Esophagus muscularis mucosa (tissue), 4 donors: ENCODE measurements around the gene VPS18. TPM values are rescaled to one million over a fixed set of nuclear protein-coding genes. Genes with fewer than 3 reads are reported as not detected.
A peak's percentile ranks its signal among the peaks of the same experiment; 100 is the strongest.

ENCODE experiments used
- DNase-seq: peaks from one replicate; pipeline ENCODE4 v3.0.0-alpha.2; 2017; ENCODE audit errors: extremely low spot score
- H3K27ac ChIP-seq, 4 donors: fragments of 200-600 bp; sonication (generic); replicated peaks in 1 of 4; 1 replicate in 3 of 4; 2 replicates in 1 of 4; pipeline ENCODE4 v1.5.1; 2016 to 2019; ENCODE audit warnings: mild to moderate bottlenecking in 1 of 4
- H3K27me3 ChIP-seq, 4 donors: fragments of 200-600 bp; sonication (generic); one replicate each; pipeline versions ENCODE4 v1.5.1 to v1.6.0; 2016 to 2019
- H3K36me3 ChIP-seq, 4 donors: fragments of 200-600 bp; sonication (generic); one replicate each; pipeline ENCODE4 v1.5.1; 2016 to 2019
- H3K4me1 ChIP-seq, 4 donors: fragments of 200-600 bp; sonication (generic); one replicate each; pipeline ENCODE4 v1.5.1; 2016 to 2019
- H3K4me3 ChIP-seq, 4 donors: fragments of 200-600 bp; sonication (generic); 1 replicate in 2 of 4; 2 replicates in 2 of 4; pipeline ENCODE4 v1.5.1; 2016 to 2019; ENCODE audit warnings: mild to moderate bottlenecking in 4 of 4, moderate library complexity in 1 of 4
- H3K9me3 ChIP-seq, 4 donors: fragments of 200-600 bp; sonication (generic); 1 replicate in 3 of 4; 2 replicates in 1 of 4; pipeline ENCODE4 v1.5.1; 2016 to 2019
- EP300 ChIP-seq: sonication (generic); formaldehyde crosslinking; IDR thresholded peaks from one replicate; pipeline ENCODE4 v1.6.1; 2017; ENCODE audit warnings: antibody characterized with exemption
- POLR2A ChIP-seq: fragments of 450-650 bp; IDR thresholded peaks from one replicate; pipeline ENCODE4 v1.6.1; 2017; ENCODE audit warnings: antibody characterized with exemption, moderate library complexity, mild to moderate bottlenecking, low read depth
- POLR2AphosphoS5 ChIP-seq, 2 donors: sonication (generic); formaldehyde crosslinking; IDR thresholded peaks; one replicate each; pipeline ENCODE4 v1.6.1; 2017; ENCODE audit warnings: antibody characterized with exemption in 2 of 2
- WGBS: methylation state at CpG from one replicate; pipeline ENCODE4 v1.1.5; 2018; 5-methylcytosine and 5-hydroxymethylcytosine counted together
- intact Hi-C: fragments of 100-400 bp; cut with DNase I; formaldehyde crosslinking; loops from one replicate; pipeline ENCODE4 v1.15.1; 2023
- total RNA-seq, 4 donors: library from RNA; depleted of rRNA; stranded (reverse); fragments of >200 nt; gene quantifications; one replicate each; pipeline versions ENCODE4 v1.1.0 to v1.2.1, GENCODE V29; 2016
- TF ChIP-seq, protein P1 (sequence below), 3 experiments: fragments of 200-600 bp in 2 of 3; fragments of 450-650 bp in 1 of 3; sonication (generic) in 2 of 3; IDR thresholded peaks; one replicate each; pipeline ENCODE4 v1.5.1; 2017 to 2019; ENCODE audit warnings: antibody characterized with exemption in 3 of 3, mild to moderate bottlenecking in 2 of 3, moderate library complexity in 1 of 3

The VPS18 gene
- total RNA-seq, 4 donors from 2014 or later, result 28.7 to 36.6 (median 32.2) TPM

DNA sequence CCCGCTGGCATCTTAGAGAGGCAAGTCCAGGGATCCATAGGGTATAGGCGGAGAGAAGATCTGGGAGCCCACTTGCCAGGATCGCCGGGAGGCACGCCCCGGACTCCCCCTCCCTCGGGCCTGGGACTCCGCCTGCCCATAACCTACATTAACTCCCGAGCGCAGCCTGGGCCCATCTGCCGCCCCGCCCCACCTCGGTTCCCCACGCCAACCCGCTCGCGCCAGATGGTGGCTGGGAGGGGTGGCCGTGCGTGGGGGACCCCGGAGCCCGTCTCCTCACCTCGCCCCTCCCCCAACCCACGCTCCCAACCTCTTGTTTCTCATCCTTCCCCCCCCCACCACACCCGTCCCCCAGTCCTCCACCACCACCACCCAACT is 33.2 kb downstream of the VPS18 start:
- 31% methylated on average over 14 of the region's 24 CpGs for WGBS
- H3K4me3 ChIP-seq, result peak overlapping the region; percentile 57 to 58 (median 58)
- intact Hi-C loops, result no loop called here
- peaks cover 0 to 6% (median 0%) of the 10 kb centered on the region in 4 donors for H3K36me3 ChIP-seq
- H3K27ac ChIP-seq, result no peak overlapping the region
- H3K27me3 ChIP-seq, result peaks cover 0 to 78% (median 60%) of the 10 kb centered on the region in 4 donors
- H3K9me3 ChIP-seq, result no peaks in the 10 kb centered on the region
- TF ChIP-seq EP300 (no peak), POLR2AphosphoS5 (IDR thresholded peaks at IDR 0.05) (no peak), POLR2A (no peak)
- TF ChIP-seq, protein P1, sequence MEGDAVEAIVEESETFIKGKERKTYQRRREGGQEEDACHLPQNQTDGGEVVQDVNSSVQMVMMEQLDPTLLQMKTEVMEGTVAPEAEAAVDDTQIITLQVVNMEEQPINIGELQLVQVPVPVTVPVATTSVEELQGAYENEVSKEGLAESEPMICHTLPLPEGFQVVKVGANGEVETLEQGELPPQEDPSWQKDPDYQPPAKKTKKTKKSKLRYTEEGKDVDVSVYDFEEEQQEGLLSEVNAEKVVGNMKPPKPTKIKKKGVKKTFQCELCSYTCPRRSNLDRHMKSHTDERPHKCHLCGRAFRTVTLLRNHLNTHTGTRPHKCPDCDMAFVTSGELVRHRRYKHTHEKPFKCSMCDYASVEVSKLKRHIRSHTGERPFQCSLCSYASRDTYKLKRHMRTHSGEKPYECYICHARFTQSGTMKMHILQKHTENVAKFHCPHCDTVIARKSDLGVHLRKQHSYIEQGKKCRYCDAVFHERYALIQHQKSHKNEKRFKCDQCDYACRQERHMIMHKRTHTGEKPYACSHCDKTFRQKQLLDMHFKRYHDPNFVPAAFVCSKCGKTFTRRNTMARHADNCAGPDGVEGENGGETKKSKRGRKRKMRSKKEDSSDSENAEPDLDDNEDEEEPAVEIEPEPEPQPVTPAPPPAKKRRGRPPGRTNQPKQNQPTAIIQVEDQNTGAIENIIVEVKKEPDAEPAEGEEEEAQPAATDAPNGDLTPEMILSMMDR (IDR thresholded peaks at IDR 0.05), result no peak
- no peak for DNase-seq
- peaks cover 55 to 72% (median 60%) of the 10 kb centered on the region in 4 donors for H3K4me1 ChIP-seq

DNA sequence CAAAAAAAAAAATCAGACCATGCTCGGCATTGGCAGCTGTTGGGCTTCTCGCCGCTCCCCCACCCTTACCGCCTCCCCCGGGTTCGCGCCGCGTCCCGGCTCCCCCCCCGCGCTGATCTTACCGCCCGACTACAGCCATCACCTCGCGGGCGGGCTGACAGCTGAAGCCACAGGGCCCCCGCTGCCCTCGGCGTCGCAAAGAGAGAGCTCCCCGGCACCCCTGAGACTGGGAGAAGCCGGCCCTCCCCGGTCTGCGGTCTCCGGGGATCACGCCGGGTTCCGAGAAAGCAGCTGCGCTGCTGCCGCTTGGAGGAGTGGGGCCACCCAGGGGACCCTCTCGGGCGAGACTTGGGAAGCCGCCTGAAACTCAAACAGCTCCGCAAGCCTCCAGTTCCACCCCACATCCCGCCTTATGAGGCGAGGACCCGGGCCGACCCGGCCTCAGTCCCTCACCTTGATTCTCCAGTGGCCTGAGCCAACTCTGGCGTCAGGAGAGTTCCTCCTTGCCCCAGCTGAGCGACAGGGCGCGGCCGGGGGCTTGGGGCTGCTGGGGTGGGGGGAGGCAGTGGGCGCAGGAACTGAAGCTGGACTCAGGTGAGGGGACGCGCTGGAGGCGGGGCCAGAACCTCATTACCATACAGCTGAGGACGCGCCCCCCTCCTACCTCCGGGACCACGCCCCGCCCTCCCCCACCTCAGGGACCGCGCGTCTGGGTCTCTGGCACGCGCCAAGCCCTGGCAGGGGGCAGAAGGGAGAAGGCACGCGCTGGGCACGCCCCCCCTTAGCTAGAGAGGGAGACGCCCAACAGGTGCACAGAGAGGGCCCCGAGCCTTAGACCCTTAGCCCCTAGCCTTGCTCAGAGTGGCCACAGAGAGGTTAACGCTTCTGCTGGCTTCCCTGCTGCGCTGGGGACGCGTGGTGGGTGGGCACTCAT is 33.9 kb downstream of the VPS18 start:
- H3K4me3 ChIP-seq, result peak overlapping the region; percentile 57 to 58 (median 58)
- no peaks in the 10 kb centered on the region for H3K9me3 ChIP-seq
- TF ChIP-seq POLR2A (no peak), POLR2AphosphoS5 (IDR thresholded peaks at IDR 0.05) (no peak), EP300 (no peak)
- TF ChIP-seq, protein P1 (IDR thresholded peaks at IDR 0.05), result no peak
- intact Hi-C loops, result no loop called here
- DNase-seq, result no peak
- H3K4me1 ChIP-seq, result peaks cover 55 to 72% (median 61%) of the 10 kb centered on the region in 4 donors
- no peak overlapping the region for H3K27ac ChIP-seq
- H3K27me3 ChIP-seq, result peaks cover 0 to 84% (median 61%) of the 10 kb centered on the region in 4 donors
- 4% methylated on average over 30 of the region's 68 CpGs for WGBS
- H3K36me3 ChIP-seq, result peaks cover 0 to 6% (median 0%) of the 10 kb centered on the region in 4 donors

DNA sequence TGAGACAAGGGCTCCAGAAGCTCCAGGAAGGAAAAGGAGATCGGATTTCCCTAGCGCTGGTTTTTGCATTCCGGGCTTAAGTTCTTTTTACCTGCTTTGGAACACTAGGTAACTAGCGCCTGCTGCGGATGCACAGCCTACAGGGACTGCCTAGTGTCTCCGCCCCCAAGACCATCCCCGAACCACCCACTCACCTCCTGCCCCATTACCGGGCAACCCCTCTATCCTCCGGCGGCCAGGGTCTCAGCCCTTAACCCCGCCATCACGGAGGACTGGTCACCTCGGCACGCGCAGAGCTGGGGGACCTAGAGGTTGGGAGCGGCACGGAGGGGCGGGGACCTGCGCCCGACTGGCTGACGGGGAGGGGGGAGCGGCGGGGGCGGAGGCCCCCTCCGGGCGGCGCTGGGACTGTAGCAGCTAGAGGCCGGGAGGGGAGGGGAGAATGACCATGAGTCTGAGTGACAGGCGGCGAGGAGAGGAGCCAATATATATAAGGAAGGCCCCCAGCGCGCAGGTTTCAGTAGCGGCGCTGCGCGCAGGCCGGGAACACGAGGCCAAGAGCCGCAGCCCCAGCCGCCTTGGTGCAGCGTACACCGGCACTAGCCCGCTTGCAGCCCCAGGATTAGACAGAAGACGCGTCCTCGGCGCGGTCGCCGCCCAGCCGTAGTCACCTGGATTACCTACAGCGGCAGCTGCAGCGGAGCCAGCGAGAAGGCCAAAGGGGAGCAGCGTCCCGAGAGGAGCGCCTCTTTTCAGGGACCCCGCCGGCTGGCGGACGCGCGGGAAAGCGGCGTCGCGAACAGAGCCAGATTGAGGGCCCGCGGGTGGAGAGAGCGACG is 34.8 kb downstream of the VPS18 start, which contains the start of gene DLL4:
Gene DLL4 (plus strand): TSS at position 520 of the 839 bp plus-strand sequence. CDS start 329 bp downstream, outside the sequence.
- Histone ChIP-seq H3K9me3 (no peaks in the 10 kb centered on the region), H3K27me3 (peaks cover 0 to 91% (median 61%) of the 10 kb centered on the region in 4 donors), H3K4me1 (peaks cover 55 to 72% (median 62%) of the 10 kb centered on the region in 4 donors), H3K4me3 (peak within 1 kb of the TSS; percentile 57 to 58 (median 58)), H3K36me3 (peaks cover 0 to 6% (median 0%) of the 10 kb centered on the region in 4 donors), H3K27ac (peak within 1 kb of the TSS; percentile 10 to 67 (median 32))
- TF ChIP-seq EP300, result no peak
- TF ChIP-seq, protein P1 (IDR thresholded peaks at IDR 0.05), result no peak
- peak; percentile 64 to 90 for TF ChIP-seq POLR2AphosphoS5 (IDR thresholded peaks at IDR 0.05)
- 4% methylated on average over 18 of the region's 71 CpGs for WGBS
- intact Hi-C loops, result no loop called here
- DNase-seq, result no peak

DNA sequence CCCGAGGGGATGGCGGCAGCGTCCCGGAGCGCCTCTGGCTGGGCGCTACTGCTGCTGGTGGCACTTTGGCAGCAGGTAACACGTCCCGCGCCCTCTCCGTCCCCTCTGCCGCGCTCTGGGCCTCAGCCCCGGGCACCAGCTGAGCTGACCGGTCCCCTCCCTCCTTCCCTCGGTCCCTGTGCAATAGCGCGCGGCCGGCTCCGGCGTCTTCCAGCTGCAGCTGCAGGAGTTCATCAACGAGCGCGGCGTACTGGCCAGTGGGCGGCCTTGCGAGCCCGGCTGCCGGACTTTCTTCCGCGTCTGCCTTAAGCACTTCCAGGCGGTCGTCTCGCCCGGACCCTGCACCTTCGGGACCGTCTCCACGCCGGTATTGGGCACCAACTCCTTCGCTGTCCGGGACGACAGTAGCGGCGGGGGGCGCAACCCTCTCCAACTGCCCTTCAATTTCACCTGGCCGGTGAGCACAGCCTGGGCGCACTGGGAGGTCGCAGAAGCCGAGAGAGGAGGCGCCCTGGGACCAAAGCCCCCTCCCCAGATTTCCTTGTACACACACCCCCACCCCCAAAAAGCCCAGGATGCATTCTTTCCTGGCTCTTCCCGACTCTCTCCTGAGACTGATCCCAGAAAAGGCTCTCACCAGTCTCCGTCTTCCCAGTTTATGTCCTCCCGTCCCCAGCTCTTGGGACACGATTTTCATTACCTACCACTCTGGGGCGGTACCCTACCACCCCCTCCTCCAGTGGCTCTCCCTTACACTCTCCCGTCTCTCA is 35.6 kb downstream of the VPS18 start:
- TF ChIP-seq, protein P1 (IDR thresholded peaks at IDR 0.05), result no peak
- TF ChIP-seq POLR2A (no peak), POLR2AphosphoS5 (IDR thresholded peaks at IDR 0.05) (no peak), EP300 (no peak)
- no peak for DNase-seq
- Histone ChIP-seq H3K4me1 (peaks cover 58 to 72% (median 64%) of the 10 kb centered on the region in 4 donors), H3K27ac (peak overlapping the region; percentile 10 to 67 (median 32)), H3K4me3 (peak overlapping the region; percentile 57 to 58 (median 58)), H3K36me3 (peaks cover 0 to 6% (median 0%) of the 10 kb centered on the region in 4 donors), H3K27me3 (peaks cover 0 to 93% (median 61%) of the 10 kb centered on the region in 4 donors), H3K9me3 (no peaks in the 10 kb centered on the region)
- intact Hi-C loops, result no loop called here
- WGBS, result 2% methylated on average over 31 of the region's 56 CpGs
